Glutamatergic neuron (in vitro differentiated cells): ENCODE data around the gene RAI1. TPM values are rescaled to one million over a fixed set of nuclear protein-coding genes. Genes with fewer than 3 reads are reported as not detected.

Experiments used
- DNase-seq: peaks from one replicate; pipeline ENCODE4 v3.0.0; 2022
- H3K27ac Mint-ChIP-seq: one replicate; pipeline ENCODE4 v1.8.0; 2020; ENCODE audit warnings: mild to moderate bottlenecking, mixed read lengths, inconsistent platforms; ENCODE audit not compliant: unreplicated experiment
- H3K27me3 Mint-ChIP-seq: one replicate; pipeline ENCODE4 v1.8.0; 2020; ENCODE audit warnings: mild to moderate bottlenecking, moderate library complexity, mixed read lengths, inconsistent platforms; ENCODE audit not compliant: unreplicated experiment
- H3K36me3 Mint-ChIP-seq: one replicate; pipeline ENCODE4 v1.8.0; 2020; ENCODE audit warnings: mild to moderate bottlenecking, mixed read lengths, inconsistent platforms; ENCODE audit not compliant: unreplicated experiment
- H3K4me1 Mint-ChIP-seq: one replicate; pipeline ENCODE4 v1.8.0; 2020; ENCODE audit warnings: mild to moderate bottlenecking, low read depth, mixed read lengths, inconsistent platforms; ENCODE audit not compliant: unreplicated experiment
- H3K4me3 Mint-ChIP-seq: one replicate; pipeline ENCODE4 v1.8.0; 2020; ENCODE audit warnings: mild to moderate bottlenecking, mixed read lengths, inconsistent platforms; ENCODE audit not compliant: unreplicated experiment
- H3K9me3 Mint-ChIP-seq: one replicate; pipeline ENCODE4 v1.8.0; 2020; ENCODE audit warnings: mild to moderate bottlenecking, moderate library complexity, mixed read lengths, inconsistent platforms; ENCODE audit not compliant: unreplicated experiment
- total RNA-seq: library from RNA; stranded (reverse); fragmentation: NEBNext Ultra II Directional; extraction: Animal tissue kit (Norgen Biotek cat#: 25700); gene quantifications from one replicate; pipeline ENCODE4 v1.2.1, GENCODE V29; 2021; ENCODE audit not compliant: unreplicated experiment
- TF ChIP-seq, protein P1 (sequence below): fragments of 200-600 bp; sonication (generic); IDR thresholded peaks from one replicate; pipeline ENCODE4 v1.5.0; 2021; ENCODE audit not compliant: partially characterized antibody, unreplicated experiment

RAI1 gene
- total RNA-seq, 1 donor from 2014 or later: 70.2 TPM

DNA sequence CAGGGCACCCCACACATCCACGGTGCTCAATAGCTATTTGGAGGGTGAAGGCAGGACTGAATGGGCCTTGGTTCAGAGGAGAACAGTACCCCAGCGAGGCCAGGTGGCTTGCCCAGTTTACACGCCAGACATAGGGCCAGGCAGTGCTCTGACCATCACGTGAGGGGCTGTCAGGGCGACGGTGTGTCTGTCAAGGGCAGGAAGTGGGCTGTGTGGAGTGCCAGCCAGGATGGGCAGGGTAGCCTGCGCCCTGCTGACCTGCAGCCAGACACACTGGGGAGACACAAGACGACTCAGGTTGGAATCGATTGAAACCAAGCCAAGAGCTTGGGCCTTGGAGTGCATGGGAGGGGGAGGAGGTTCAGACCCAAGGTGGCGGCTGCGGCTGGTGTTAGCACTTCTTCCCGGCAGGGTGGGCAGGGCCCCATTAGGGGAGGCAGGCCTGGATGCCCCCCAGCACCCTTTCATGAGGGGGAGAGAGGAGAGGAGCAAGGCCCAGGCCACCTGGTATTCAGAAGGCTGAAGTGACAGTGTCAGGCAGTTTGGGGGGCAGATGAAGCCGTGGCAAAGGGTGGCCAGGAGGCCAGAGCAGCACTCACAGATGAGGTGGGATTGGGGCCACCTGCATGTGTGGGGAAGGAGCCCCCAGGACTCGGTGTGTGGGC, 87.3 kb downstream of the RAI1 start:
- TF ChIP-seq, protein P1, sequence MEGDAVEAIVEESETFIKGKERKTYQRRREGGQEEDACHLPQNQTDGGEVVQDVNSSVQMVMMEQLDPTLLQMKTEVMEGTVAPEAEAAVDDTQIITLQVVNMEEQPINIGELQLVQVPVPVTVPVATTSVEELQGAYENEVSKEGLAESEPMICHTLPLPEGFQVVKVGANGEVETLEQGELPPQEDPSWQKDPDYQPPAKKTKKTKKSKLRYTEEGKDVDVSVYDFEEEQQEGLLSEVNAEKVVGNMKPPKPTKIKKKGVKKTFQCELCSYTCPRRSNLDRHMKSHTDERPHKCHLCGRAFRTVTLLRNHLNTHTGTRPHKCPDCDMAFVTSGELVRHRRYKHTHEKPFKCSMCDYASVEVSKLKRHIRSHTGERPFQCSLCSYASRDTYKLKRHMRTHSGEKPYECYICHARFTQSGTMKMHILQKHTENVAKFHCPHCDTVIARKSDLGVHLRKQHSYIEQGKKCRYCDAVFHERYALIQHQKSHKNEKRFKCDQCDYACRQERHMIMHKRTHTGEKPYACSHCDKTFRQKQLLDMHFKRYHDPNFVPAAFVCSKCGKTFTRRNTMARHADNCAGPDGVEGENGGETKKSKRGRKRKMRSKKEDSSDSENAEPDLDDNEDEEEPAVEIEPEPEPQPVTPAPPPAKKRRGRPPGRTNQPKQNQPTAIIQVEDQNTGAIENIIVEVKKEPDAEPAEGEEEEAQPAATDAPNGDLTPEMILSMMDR: no peak
- Mint-ChIP-seq H3K36me3 (peaks cover 5% of the 10 kb centered on the region), H3K27me3 (peaks cover 37% of the 10 kb centered on the region), H3K9me3 (peaks cover 23% of the 10 kb centered on the region), H3K4me1 (peaks cover 56% of the 10 kb centered on the region), H3K4me3 (peak overlapping the region; percentile 34), H3K27ac (peak overlapping the region; percentile 81)
- no peak for DNase-seq

DNA sequence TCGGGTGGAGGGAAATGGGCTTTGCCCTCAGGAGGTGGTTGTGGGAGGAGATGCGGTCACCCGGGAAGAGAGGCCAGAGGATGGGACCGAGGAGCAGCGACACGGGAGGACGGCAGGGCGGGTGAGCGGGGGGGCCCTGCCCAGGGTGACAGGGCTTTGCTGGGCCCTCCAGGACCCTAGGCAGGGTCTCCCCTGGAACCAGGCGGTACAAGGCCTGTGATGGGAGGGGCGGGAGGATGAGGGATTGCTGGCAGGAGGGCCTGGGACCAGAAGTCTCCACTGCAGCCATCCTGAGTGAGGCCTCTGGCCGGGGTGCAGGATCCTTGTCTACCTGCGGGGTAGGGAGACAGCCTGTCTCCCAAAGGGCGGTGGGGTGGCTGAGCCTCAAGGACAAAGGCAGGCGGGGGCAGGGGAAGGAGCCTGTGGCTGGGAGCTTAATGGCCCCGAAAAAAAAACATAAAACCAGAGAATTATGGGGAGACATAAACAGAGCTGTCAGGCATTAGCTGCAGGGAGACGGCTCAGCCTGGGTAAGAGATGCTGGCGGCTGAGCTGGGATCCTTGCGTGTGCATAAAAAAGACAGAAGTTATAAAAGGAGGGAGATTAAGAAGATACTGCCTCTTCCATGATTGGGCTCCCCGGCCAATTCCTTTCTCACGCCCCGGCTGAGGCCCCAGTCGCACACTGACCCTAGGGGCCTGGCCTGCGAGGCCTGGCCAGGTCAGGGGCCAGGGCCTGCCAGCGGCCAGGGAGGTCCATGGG, 88.8 kb downstream of the RAI1 start:
- Mint-ChIP-seq H3K4me3 (peak overlapping the region; percentile 46), H3K36me3 (peaks cover 5% of the 10 kb centered on the region), H3K4me1 (peaks cover 51% of the 10 kb centered on the region), H3K9me3 (peaks cover 22% of the 10 kb centered on the region), H3K27me3 (peaks cover 31% of the 10 kb centered on the region), H3K27ac (peak overlapping the region; percentile 81)
- TF ChIP-seq, protein P1: no peak
- DNase-seq: no peak

DNA sequence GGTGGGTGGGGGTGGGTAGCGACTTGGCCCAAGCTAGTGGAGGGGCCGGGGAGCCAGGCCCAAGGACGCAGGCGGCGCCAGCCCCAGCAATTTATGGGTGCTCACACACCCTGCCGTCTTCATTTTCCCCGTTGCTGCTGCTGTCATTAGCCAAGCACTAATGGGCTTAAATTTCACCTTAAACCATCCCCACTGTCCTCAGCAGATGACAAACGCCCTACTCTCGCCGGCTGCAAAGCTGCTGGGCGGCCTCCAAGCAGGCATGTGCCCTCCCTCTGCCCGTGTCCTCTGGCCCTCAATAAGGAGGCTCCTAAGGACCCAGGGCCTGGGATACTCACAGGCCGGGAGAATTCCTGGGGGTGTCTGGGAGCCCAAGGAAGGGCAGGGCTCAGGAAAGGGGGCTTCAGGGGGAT, 89.4 kb downstream of the RAI1 start:
- H3K4me1 Mint-ChIP-seq: peaks cover 45% of the 10 kb centered on the region
- H3K27me3 Mint-ChIP-seq: peaks cover 31% of the 10 kb centered on the region
- peaks cover 22% of the 10 kb centered on the region for H3K9me3 Mint-ChIP-seq
- DNase-seq: no peak
- no peak overlapping the region for H3K27ac Mint-ChIP-seq
- H3K4me3 Mint-ChIP-seq: peak overlapping the region; percentile 45
- H3K36me3 Mint-ChIP-seq: peaks cover 5% of the 10 kb centered on the region
- TF ChIP-seq, protein P1: no peak

DNA sequence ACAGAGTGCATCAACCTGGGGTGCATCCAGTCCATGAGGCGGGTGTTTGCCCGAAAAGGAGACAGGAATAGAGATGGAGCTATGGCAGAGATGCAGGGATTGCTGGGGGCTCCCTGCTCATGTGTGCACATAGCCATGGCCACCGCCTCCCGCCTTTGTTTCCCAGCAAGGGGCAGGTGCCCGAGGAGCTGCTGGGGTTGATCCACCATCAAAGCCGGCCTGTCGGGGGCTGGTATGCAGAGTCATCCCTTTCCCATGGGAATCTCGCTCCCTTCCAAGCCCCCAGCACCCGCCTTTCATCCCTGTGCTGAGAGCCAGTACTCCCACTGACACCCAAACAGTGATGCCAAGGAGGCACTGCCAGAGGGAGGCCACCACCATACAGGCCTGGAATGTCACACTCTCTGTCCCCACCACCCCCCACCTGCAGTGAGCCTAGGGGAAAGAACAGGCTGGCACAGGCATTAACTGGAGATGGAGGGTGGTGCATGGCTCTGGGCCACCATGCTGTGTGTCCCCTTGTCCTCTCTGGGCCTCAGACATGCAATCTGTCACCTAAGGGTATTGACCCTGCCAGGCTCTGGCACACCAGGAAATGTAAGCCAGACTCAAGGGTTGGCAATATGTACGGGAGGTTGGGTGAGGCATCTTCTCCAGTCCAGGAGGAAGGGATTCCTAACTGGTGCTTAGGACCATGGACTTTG, 90.4 kb downstream of the RAI1 start:
- no peak for DNase-seq
- H3K27me3 Mint-ChIP-seq: peaks cover 27% of the 10 kb centered on the region
- TF ChIP-seq, protein P1: no peak
- H3K27ac Mint-ChIP-seq: no peak overlapping the region
- H3K36me3 Mint-ChIP-seq: peaks cover 5% of the 10 kb centered on the region
- peaks cover 38% of the 10 kb centered on the region for H3K4me1 Mint-ChIP-seq
- H3K9me3 Mint-ChIP-seq: peaks cover 21% of the 10 kb centered on the region
- H3K4me3 Mint-ChIP-seq: no peak overlapping the region
